ENCODE measurements around the gene HMGXB3.

Gene HMGXB3

GRCh38 chr5:149988126-149988525, 12.4 kb upstream of the HMGXB3 start:
- no peak overlapping the region for H3K27ac ChIP-seq (ENCODE audit: low read length)
- no peak overlapping the region for H3K4me3 ChIP-seq (ENCODE audit: low read length)
- no peaks in the 10 kb centered on the region for H3K36me3 ChIP-seq (ENCODE audit: control insufficient read depth, insufficient read depth, low read length)
- no CpG with 5 or more reads among the region's 5 CpGs for WGBS (ENCODE audit: insufficient coverage, insufficient read length)
- no peaks in the 10 kb centered on the region for H3K9me3 ChIP-seq (ENCODE audit: control insufficient read depth, insufficient read depth, low read length)
- H3K4me1 ChIP-seq (ENCODE audit: control insufficient read depth, insufficient read depth, low read length), result no peaks in the 10 kb centered on the region
- H3K27me3 ChIP-seq (ENCODE audit: control insufficient read depth, insufficient read depth, low read length), result no peaks in the 10 kb centered on the region
- DNase-seq (ENCODE audit: low read depth, low spot score), result no peak

GRCh38 chr5:149990518-149991376, 9.8 kb upstream of the HMGXB3 start:
- H3K36me3 ChIP-seq (ENCODE audit: control insufficient read depth, insufficient read depth, low read length), result no peaks in the 10 kb centered on the region
- DNase-seq (ENCODE audit: low read depth, low spot score), result peak; percentile 33
- H3K4me1 ChIP-seq (ENCODE audit: control insufficient read depth, insufficient read depth, low read length), result no peaks in the 10 kb centered on the region
- no peaks in the 10 kb centered on the region for H3K9me3 ChIP-seq (ENCODE audit: control insufficient read depth, insufficient read depth, low read length)
- no peaks in the 10 kb centered on the region for H3K27me3 ChIP-seq (ENCODE audit: control insufficient read depth, insufficient read depth, low read length)
- H3K4me3 ChIP-seq (ENCODE audit: low read length), result no peak overlapping the region
- WGBS (ENCODE audit: insufficient coverage, insufficient read length), result no CpG with 5 or more reads among the region's 4 CpGs
- H3K27ac ChIP-seq (ENCODE audit: low read length), result no peak overlapping the region

GRCh38 chr5:149993471-149993870, 7.1 kb upstream of the HMGXB3 start:
- WGBS (ENCODE audit: insufficient coverage, insufficient read length), result no CpG with 5 or more reads among the region's 3 CpGs
- DNase-seq (ENCODE audit: low read depth, low spot score), result no peak

GRCh38 chr5:149995385-149996204, 4.9 kb upstream of the HMGXB3 start:
- Histone ChIP-seq H3K27me3 (ENCODE audit: control insufficient read depth, insufficient read depth, low read length) (no peaks in the 10 kb centered on the region), H3K36me3 (ENCODE audit: control insufficient read depth, insufficient read depth, low read length) (no peaks in the 10 kb centered on the region), H3K27ac (ENCODE audit: low read length) (no peak overlapping the region), H3K4me1 (ENCODE audit: control insufficient read depth, insufficient read depth, low read length) (peaks cover 2% of the 10 kb centered on the region; the same call in 1 of the 2 replicates), H3K4me3 (ENCODE audit: low read length) (no peak overlapping the region), H3K9me3 (ENCODE audit: control insufficient read depth, insufficient read depth, low read length) (no peaks in the 10 kb centered on the region)
- no CpG with 5 or more reads among the region's 14 CpGs for whole genome bisulfite sequencing (ENCODE audit: insufficient coverage, insufficient read length)
- DNase-seq (ENCODE audit: low read depth, low spot score), result no peak

More at GRCh38 chr5:149993471-149993870, 7.1 kb upstream of the HMGXB3 start:
- Histone ChIP-seq H3K36me3 (ENCODE audit: control insufficient read depth, insufficient read depth, low read length) (no peaks in the 10 kb centered on the region), H3K9me3 (ENCODE audit: control insufficient read depth, insufficient read depth, low read length) (no peaks in the 10 kb centered on the region), H3K27ac (ENCODE audit: low read length) (no peak overlapping the region), H3K4me3 (ENCODE audit: low read length) (no peak overlapping the region), H3K4me1 (ENCODE audit: control insufficient read depth, insufficient read depth, low read length) (no peaks in the 10 kb centered on the region), H3K27me3 (ENCODE audit: control insufficient read depth, insufficient read depth, low read length) (no peaks in the 10 kb centered on the region)

- no peak for DNase-seq (ENCODE audit: low read depth, low spot score)
These were observed 4.2 kb upstream of the HMGXB3 start for GRCh38 chr5:149996205-149996890.

GRCh38 chr5:149998281-149998680, 2.3 kb upstream of the HMGXB3 start:
- DNase-seq (ENCODE audit: low read depth, low spot score), result no peak
- Histone ChIP-seq H3K36me3 (ENCODE audit: control insufficient read depth, insufficient read depth, low read length) (no peaks in the 10 kb centered on the region), H3K9me3 (ENCODE audit: control insufficient read depth, insufficient read depth, low read length) (no peaks in the 10 kb centered on the region), H3K4me1 (ENCODE audit: control insufficient read depth, insufficient read depth, low read length) (peaks cover 2% of the 10 kb centered on the region; the same call in 1 of the 2 replicates), H3K4me3 (ENCODE audit: low read length) (no peak overlapping the region), H3K27ac (ENCODE audit: low read length) (no peak overlapping the region), H3K27me3 (ENCODE audit: control insufficient read depth, insufficient read depth, low read length) (no peaks in the 10 kb centered on the region)
- no CpG with 5 or more reads among the region's 3 CpGs for WGBS (ENCODE audit: insufficient coverage, insufficient read length)

More at GRCh38 chr5:149996205-149996890, 4.2 kb upstream of the HMGXB3 start:
- H3K27ac ChIP-seq (ENCODE audit: low read length), result no peak overlapping the region
- H3K9me3 ChIP-seq (ENCODE audit: control insufficient read depth, insufficient read depth, low read length), result no peaks in the 10 kb centered on the region
- no peak overlapping the region for H3K4me3 ChIP-seq (ENCODE audit: low read length)
- H3K27me3 ChIP-seq (ENCODE audit: control insufficient read depth, insufficient read depth, low read length), result no peaks in the 10 kb centered on the region
- H3K36me3 ChIP-seq (ENCODE audit: control insufficient read depth, insufficient read depth, low read length), result no peaks in the 10 kb centered on the region
- H3K4me1 ChIP-seq (ENCODE audit: control insufficient read depth, insufficient read depth, low read length), result peaks cover 2% of the 10 kb centered on the region; the same call in 1 of the 2 replicates
- WGBS (ENCODE audit: insufficient coverage, insufficient read length), result no CpG with 5 or more reads among the region's 6 CpGs

- Histone ChIP-seq H3K27me3 (ENCODE audit: control insufficient read depth, insufficient read depth, low read length) (no peaks in the 10 kb centered on the region), H3K27ac (ENCODE audit: low read length) (no peak overlapping the region), H3K36me3 (ENCODE audit: control insufficient read depth, insufficient read depth, low read length) (no peaks in the 10 kb centered on the region), H3K9me3 (ENCODE audit: control insufficient read depth, insufficient read depth, low read length) (no peaks in the 10 kb centered on the region), H3K4me3 (ENCODE audit: low read length) (no peak overlapping the region), H3K4me1 (ENCODE audit: control insufficient read depth, insufficient read depth, low read length) (peaks cover 2% of the 10 kb centered on the region; the same call in 1 of the 2 replicates)
- WGBS (ENCODE audit: insufficient coverage, insufficient read length), result no CpG with 5 or more reads among the region's 3 CpGs
- no peak for DNase-seq (ENCODE audit: low read depth, low spot score)
These were observed 1.2 kb upstream of the HMGXB3 start for GRCh38 chr5:149999359-149999758.

GRCh38 chr5:149999866-150000255, 678 bp upstream of the HMGXB3 start:
- H3K27me3 ChIP-seq (ENCODE audit: control insufficient read depth, insufficient read depth, low read length), result no peaks in the 10 kb centered on the region
- no peak overlapping the region for H3K27ac ChIP-seq (ENCODE audit: low read length)
- no peaks in the 10 kb centered on the region for H3K9me3 ChIP-seq (ENCODE audit: control insufficient read depth, insufficient read depth, low read length)
- DNase-seq (ENCODE audit: low read depth, low spot score), result no peak
- peaks cover 2% of the 10 kb centered on the region; the same call in 1 of the 2 replicates for H3K4me1 ChIP-seq (ENCODE audit: control insufficient read depth, insufficient read depth, low read length)
- peak overlapping the region; percentile 67; the same call in 1 of the 2 replicates for H3K4me3 ChIP-seq (ENCODE audit: low read length)
- no CpG with 5 or more reads among the region's 7 CpGs for WGBS (ENCODE audit: insufficient coverage, insufficient read length)
- no peaks in the 10 kb centered on the region for H3K36me3 ChIP-seq (ENCODE audit: control insufficient read depth, insufficient read depth, low read length)

- no peaks in the 10 kb centered on the region for H3K9me3 ChIP-seq (ENCODE audit: control insufficient read depth, insufficient read depth, low read length)
- no peaks in the 10 kb centered on the region for H3K36me3 ChIP-seq (ENCODE audit: control insufficient read depth, insufficient read depth, low read length)
- H3K27ac ChIP-seq (ENCODE audit: low read length), result no peak overlapping the region
- DNase-seq (ENCODE audit: low read depth, low spot score), result no peak
- H3K27me3 ChIP-seq (ENCODE audit: control insufficient read depth, insufficient read depth, low read length), result no peaks in the 10 kb centered on the region
- WGBS (ENCODE audit: insufficient coverage, insufficient read length), result no CpG with 5 or more reads among the region's 44 CpGs
- peak overlapping the region; percentile 67; the same call in 1 of the 2 replicates for H3K4me3 ChIP-seq (ENCODE audit: low read length)
- H3K4me1 ChIP-seq (ENCODE audit: control insufficient read depth, insufficient read depth, low read length), result peaks cover 2% of the 10 kb centered on the region; the same call in 1 of the 2 replicates
These were observed 586 bp downstream of the HMGXB3 start for GRCh38 chr5:150000990-150001659.

Measured in iPS DF 6.9 (cell line).